PC-3 (cell line): ENCODE results near the gene GRIK1.

Source experiments
- CTCF ChIP-seq: fragments of 300-600 bp; sonication (generic); conservative IDR thresholded peaks from 2 replicates; pipeline ENCODE4 v1.5.1; 2017; ENCODE audit warnings: antibody characterized with exemption, low read depth, mild to moderate bottlenecking, low read length
- EZH2 ChIP-seq: fragments of 300-600 bp; sonication (generic); IDR thresholded peaks from one replicate; pipeline ENCODE4 v1.6.1; 2017; ENCODE audit warnings: antibody characterized with exemption, mild to moderate bottlenecking, low read length; ENCODE audit not compliant: unreplicated experiment
- EZH2phosphoT487 ChIP-seq: fragments of 300-600 bp; sonication (generic); IDR thresholded peaks from 2 replicates; pipeline ENCODE4 v1.6.1; 2018; ENCODE audit warnings: mild to moderate bottlenecking, antibody characterized with exemption, low read length, borderline replicate concordance

- TF ChIP-seq CTCF (no peak), EZH2 (no peak), EZH2phosphoT487 (no peak)
Observed at GRCh38 chr21:29625990-29626389, 313.8 kb downstream of the GRIK1 start.
